Endometrium (tissue), 2 donors: ENCODE results near the gene ATP2C2.
"Not testable (repeated sequence)": the region's sequence is repeated elsewhere in the genome, so short reads cannot be mapped to it uniquely, and the experiment has no call there.

Source experiments
- FAIRE-seq: peaks from 2 replicates; lab custom pipeline; 2012; peaks lifted over from hg19 to GRCh38; lab: Jason Lieb, UNC
- donor health status: control.
- donor health status: control.

ATP2C2 gene, protein sequence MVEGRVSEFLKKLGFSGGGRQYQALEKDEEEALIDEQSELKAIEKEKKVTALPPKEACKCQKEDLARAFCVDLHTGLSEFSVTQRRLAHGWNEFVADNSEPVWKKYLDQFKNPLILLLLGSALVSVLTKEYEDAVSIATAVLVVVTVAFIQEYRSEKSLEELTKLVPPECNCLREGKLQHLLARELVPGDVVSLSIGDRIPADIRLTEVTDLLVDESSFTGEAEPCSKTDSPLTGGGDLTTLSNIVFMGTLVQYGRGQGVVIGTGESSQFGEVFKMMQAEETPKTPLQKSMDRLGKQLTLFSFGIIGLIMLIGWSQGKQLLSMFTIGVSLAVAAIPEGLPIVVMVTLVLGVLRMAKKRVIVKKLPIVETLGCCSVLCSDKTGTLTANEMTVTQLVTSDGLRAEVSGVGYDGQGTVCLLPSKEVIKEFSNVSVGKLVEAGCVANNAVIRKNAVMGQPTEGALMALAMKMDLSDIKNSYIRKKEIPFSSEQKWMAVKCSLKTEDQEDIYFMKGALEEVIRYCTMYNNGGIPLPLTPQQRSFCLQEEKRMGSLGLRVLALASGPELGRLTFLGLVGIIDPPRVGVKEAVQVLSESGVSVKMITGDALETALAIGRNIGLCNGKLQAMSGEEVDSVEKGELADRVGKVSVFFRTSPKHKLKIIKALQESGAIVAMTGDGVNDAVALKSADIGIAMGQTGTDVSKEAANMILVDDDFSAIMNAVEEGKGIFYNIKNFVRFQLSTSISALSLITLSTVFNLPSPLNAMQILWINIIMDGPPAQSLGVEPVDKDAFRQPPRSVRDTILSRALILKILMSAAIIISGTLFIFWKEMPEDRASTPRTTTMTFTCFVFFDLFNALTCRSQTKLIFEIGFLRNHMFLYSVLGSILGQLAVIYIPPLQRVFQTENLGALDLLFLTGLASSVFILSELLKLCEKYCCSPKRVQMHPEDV

DNA sequence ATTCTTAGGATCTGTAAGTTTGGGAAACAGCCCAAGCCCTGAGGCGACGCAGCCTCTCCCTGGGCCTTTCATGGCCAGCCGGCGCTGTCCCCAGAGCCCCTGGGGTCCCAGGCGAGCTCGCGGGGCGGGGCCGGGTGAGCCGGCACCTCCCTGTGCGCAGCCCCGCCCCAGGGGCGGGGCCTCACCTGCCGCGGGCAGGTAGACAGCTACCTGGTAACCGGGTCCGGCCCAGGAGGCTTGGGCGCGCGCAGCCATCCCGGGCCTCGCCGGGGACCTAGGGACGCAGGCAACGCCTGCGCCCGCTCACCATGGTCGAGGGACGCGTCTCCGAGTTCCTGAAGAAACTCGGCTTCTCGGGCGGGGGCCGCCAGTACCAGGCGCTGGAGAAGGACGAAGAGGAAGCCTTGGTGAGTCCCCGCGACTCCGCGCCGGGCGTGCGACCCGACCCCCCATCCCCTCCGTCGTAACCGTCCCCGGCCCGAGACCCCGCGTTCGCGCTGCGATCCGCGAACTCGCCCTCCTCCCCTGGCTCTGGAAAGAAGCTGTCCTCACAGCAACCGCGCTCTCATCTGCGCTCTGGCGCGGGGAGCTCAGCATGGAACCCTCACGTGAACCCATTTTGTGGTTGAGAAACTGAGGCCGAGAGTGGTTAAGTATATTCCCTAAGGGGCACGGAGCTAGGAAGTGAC, at the start of gene ATP2C2:
Gene ATP2C2, plus strand, starts transcription at position 231 of the 689 bp plus-strand sequence. Its CDS starts 78 bp downstream, at position 309.
- no peak for FAIRE-seq

DNA sequence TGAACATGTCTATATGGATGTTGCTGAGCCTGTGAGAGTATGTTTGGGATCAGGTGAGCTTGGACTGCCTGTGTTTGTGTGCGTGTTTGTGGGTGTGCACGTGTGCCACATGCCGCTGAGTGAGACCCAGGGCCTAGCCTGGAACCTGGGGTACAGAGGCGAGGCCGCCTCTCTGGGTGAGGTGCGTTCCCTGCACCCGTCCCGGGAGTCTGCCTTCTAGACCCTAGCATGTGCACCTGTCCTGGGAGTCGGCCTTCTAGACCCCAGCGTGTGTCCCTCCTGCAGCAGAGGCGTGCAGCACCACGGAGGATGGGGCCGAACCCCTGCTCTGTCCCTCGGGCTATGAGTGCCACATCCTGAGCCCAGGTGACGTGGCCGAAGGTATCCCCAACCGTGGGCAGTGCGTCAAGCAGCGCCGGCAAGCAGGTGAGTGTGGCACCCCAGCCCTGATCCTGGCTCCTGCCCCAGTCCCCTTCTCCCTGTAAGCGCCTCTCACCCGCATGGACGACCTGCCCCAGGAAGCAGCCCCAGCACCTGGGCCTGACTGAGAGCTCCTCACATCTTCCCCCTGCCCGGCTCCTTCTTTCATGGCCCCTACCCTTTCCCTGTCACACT, 49.1 kb upstream of the ATP2C2 start:
- FAIRE-seq, result no peak

DNA sequence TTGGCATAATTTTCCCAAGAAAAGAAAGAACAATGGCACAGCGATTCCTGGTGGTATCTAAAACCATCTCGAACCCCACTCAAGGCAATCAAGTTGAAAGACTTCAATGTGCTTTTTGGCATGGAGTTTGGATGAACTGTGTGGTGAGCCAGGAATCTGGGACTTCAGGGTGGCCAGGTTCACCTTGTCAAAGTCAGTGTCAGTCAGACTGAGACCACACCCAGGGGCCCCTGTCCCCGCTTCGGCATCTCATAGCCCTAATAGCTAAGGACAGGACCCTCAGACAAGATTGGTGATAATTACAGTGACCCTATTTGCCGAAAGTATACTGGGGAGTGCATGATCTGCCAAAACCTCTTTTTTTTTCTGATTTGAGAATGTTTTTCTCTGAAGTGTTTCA, 47.8 kb upstream of the ATP2C2 start:
- no peak for FAIRE-seq

DNA sequence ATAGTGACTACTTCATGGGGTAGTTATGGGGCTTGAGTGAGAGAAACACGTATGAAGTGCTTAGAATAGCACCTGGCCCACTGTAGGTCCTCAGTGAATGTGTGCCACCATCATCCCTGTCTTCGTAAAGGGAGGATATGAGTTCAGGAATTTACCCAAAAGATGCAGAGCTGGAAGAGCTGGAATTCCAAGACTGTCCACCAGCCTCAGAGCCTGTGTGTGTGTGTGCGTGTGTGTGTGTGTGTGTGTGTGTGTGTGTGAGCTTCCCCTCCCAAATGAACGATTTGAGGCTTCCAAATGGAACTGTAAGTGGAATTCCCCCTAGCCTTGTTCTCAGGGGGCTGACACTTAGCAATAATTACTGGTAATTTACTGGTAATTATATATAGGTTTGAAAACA, 46.4 kb upstream of the ATP2C2 start:
- no peak for FAIRE-seq

DNA sequence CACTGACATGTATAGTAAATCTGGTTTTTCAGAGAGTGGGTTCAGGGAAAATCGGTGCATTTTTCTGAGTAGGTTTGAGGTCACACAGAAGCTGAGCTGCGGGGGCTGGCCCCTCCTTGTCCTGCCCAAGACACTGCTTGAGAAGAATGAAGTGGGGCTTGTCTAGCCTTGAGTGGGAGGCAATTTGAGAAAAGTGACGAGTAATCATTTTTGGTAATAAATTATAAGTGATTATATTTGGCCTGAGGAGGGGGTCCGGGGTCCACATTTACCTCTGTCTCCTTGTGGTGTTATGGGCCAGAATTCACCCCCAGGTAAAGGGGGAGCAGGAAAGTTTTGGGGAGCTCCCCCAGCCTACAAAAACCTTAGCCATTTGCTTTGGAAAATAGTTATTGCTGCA, 45.6 kb upstream of the ATP2C2 start:
- no peak for FAIRE-seq

DNA sequence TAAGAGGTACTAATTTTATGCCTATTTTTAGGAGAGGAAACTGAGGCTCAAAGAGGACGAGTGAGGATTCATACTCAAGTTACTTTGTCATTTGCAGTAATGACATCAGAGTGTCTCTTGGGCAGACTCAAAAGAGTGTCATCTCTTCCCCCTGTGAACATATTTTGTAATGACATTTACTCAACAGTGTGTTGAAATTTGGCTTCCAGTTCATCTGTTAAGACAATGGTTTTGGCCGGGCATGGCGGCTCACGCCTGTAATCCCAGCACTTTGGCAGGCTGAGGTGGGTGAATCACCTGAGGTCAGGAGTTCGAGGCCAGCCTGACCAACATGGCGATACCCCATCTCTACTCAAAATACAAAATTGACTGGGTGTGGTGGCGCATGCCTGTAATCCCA, 44.7 kb upstream of the ATP2C2 start:
- FAIRE-seq, result no peak

DNA sequence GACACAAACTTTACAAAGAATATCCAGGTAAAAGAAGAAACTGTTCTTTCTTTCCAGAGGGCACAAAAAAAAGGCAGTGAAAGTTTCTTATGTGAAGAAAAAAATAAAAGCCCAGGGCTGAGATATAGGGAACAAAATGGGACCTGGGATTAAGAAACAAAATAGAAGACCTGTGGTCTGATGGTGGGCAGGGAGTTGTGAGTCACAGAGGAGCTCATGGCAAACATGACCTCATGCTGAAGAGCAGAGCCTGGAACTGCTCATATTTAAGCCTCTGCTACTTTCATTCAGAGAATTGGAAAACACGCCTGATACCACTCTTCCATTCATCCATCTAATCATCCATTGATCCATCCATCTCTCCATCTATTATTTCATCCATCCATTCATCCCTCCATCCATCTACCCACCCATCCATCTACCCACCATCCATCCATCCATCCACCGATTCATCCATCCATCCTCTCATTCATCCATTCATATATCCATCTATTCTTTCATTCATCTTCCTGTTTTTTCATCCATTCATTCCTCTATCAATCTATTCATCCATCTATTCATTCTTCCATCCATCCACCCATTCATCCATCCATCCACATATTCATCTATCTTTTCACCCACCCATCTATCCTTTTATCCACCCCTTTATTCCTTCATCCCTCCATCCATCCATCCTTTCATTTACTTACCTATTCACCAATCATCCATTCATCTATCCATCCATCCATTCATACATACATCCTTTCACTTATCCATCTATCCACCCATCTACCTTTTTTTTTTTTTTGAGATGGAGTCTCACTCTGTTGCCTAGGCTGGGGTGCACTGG, 43.7 kb upstream of the ATP2C2 start:
- no peak for FAIRE-seq

DNA sequence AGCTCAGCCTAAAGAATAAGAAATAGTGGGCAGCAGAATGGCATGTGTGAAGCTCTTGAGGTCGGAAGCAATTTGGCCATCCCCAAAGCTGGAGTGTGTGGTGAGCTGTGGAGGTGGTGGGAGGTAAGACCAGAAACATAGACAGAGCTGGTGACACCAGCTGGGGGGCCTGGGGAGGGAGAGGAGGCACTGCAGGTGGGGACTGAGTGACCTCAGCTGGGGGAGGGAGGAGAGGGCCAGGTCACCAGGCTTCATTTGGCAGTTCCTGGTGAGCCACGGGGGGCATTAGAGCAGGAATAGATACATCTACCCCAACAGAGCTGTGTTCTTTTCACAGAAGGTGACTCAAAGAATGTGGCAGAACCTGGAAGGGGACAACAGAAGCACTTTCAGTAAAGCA, 41.8 kb upstream of the ATP2C2 start:
- no peak for FAIRE-seq

DNA sequence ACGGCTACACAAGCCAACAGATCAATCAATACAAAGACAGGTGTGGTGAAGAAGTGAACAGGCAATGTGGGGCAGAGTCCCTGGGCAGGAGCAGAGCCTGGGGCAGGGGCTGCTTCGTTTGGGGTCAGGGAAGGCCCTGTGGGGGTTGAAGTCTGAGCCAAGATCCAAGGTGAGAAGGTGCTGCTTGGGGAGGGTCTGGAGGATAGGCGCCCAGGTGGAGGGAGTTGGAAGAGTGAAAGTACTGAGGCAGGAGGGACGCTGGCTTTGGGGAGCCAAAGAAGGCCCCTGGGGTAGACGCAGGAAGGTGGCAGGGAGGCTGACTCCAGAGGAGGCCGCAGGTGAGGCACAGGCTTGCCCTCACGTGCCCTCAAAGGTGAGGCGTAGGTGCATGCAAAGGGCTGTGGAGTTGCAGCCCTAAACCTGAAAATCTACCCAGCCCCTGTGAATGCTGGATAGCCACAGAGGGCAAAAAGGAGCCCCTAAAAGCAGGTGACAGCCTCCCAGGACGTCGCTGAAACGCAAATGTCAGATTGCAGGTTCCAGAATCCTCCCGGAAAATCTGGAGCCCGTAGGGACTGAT, 40.3 kb upstream of the ATP2C2 start:
- no peak for FAIRE-seq

DNA sequence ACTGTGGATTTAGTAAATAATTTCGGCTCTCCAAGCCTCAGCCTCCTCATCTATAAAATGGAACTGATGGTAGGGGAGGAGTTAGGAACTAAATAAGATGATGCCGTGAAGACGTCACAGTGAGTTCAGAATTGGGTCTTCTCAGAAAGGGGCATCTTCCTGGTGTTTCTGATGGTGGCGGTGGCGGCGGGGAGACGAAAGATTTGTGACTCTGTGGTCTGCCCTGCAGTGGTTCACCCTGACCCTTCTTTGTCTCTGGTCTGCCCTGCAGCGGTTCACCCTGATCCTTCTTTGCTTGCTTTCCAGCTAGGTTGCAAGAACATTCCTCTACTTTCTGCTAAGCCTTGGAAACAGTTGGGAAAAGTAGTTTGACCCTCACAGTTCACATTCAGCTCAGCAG, 39.3 kb upstream of the ATP2C2 start:
- no peak for FAIRE-seq

DNA sequence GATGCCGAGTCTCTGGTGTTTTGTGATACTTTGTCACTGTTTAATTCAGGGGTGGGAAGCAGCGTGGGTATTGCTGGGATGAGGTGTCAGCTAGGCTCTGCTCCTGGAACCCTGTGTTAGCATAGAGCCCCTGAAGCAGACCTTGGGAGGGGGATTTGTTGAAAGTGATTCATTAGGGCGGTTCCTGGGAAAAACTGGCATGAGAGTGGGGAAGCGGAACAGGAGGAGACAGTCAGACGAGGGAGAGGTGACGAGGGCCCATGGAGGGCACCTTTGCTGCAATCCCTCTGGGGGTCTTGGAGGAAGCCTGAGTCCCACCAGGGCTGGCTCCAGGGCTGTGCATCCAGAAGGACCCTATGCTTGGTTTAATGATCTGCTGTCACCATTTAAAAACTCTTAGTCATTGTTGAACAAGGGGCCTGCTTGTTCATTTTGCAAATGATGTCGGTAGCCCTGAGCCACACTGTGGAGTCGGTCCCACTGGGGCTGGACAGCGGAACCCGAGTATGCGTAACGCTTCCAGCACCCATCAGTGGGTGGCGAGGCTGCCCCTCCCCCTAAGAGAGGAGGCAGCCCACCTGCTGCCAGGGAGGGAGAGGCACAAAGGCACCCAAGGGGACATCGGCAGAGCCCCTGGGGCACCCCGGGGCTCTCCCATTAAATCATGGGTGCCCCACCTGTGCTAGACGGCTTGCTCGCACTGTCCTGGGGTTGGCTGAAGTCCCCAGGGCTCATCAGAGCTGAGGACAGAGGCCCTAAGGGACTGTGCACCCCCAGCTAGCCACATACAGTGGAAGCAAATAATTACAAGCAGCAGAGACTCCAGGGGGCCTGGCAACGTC, 38.3 kb upstream of the ATP2C2 start:
- no peak for FAIRE-seq

DNA sequence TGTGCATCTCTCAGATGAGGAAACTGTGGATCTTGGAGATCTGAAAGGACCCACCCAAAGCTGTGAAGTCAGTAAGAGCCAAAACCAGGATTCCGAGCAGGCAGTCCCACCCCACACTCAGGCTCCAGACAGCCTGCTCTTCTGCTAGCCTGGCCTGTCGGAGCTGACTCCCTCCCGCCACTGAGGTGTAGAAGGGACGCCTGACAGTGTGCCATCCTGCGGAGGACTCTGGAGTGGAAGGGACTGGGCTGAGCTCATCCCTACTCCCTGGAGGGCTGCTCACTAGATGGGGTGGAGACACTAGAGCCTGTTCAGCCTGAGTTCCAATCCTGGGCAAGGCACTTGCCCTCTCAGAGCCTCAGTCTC, 37.7 kb upstream of the ATP2C2 start:
- no peak for FAIRE-seq

DNA sequence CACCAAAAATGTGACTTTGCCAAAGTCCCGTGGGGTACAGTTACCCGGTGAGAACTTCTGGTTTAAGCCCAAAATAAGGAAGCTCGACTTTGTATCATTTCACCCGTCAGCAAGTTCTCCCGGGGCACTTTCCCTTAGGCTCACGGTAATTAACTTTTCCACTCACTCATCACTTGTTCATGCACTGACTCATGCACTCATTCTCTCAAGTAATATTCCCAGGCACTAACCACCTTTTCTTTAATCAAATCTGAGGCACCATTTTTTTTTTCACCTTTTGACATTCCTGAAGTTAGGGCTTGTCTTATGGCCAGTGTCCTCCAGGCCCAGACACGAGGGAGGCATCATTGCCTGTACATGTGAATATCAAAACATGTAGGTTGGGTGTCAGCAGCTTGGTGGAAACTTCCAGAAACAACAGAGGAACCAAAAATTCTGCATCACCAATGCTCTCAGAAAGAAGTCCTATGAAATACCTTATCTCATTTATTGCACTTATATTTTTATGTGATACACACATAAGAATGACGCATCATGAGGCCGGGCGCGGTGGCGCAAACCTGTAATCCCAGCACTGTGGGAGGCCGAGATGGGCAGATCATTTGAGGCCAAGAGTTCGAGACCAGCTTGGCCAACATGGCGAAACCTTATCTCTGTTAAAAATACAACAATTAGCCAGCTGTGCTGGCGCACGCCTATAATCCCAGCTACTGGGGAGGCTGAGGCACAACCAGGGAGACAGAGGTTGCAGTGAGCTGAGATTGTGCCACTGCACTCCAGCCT, 36.1 kb upstream of the ATP2C2 start:
- no peak for FAIRE-seq

DNA sequence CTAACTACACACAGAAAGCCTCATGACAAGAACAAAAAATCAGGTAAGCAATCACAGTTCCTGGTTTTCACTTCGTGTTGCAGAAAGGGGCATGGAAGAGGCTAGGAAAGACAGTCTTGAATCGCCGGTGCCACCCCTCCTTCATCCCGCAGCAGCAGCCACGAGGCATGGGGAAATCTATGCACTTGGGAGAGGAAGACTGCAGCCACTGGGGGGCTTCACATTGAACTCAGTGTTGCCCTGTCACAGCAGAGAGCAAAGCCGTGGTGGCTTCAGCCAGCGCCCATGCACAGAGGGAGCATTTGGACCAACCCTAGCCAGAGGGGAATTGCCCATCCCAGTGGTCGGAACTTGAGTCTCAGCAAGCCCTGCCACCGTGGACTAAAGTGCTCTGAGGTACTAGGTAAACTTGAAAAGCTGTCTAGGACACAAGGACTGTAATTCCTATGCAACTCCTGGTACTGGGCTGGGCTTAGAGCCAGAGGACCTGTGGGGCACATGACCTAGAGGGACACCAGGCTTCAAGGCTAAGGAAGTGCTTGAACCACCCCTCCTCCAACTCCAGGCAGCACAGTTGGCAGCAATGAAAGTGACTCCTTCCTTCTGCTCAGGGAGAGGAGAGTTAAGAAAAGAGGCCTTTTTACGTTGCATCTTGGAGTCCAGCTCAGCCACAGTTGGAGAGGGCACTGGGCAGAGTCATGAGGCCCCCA, 35.2 kb upstream of the ATP2C2 start:
- FAIRE-seq, result no peak

DNA sequence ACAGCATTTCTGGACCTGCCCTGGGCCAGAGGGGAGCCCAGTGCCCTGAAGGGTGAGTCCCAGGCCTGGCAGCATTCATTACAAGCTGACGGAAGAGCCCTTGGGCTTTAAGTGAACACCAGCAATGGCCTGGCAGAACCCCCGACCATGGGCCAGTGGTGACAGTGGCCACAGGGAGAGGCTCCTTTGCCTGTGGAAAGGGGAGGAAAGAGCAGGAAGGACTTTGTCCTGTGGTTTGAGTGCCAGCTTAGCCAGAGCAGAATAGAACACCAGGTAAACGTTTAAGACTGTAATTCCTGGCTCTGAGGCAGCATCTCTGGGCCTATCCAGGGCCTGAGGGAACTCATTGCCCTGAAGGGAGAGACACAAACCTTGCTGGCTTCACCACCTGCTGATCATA, 34.3 kb upstream of the ATP2C2 start:
- FAIRE-seq, result no peak

DNA sequence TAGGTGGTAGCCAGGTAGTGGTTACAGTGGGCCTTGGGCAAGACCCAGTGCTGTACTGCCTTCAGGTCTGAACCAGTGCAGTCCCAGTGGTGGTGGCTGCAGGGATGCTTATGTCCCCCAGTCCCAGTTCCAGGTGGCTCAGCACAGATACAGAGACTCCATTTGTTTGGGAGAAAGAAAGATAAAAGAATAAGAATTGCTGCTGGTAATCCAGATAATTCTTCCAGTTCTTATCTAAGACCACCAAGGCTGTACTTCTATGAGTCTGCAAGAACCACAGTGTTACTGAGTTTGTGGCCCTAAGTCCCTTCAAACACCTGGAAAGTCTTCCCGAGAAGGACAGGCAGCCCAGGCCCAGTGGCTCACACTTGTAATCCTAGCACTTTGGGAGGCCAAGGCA, 33.9 kb upstream of the ATP2C2 start:
- no peak for FAIRE-seq

DNA sequence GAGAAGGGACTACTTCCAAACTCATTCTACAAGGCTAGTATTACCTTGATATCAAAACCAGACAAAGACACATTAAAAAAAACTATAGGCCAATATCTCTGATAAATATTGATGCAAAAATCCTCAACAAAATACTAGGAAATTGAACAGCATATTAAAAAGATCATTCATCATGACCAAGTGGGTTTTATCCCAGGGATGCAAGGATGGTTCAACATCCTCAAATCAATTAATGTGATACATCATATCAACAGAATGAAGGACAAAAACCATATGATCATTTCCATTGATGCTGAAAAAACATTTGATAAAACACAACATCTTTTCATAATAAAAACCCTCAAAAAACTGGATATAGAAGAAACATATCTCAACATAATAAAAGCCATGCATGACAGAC, 31.1 kb upstream of the ATP2C2 start:
- not testable (repeated sequence) for FAIRE-seq

DNA sequence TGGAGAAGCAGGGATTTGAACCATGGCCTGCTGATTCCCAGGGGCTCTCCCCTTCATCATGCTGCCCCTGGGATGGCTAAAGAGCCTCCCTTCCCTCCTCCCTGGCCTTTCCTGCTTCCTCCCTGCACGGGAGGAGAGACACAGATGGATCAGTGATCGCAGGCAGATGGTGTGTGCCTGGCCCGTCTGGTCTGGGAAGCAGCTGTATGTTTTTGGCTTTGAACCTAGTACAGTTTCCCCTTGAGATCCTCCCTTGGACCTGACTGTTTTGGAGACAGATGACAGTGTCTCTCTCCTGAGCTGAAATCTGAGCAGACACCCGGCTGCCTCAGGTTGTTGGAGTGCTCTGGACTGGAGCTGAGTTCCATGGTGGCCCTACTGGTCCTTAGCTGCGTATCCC, 29.0 kb upstream of the ATP2C2 start:
- FAIRE-seq, result no peak

DNA sequence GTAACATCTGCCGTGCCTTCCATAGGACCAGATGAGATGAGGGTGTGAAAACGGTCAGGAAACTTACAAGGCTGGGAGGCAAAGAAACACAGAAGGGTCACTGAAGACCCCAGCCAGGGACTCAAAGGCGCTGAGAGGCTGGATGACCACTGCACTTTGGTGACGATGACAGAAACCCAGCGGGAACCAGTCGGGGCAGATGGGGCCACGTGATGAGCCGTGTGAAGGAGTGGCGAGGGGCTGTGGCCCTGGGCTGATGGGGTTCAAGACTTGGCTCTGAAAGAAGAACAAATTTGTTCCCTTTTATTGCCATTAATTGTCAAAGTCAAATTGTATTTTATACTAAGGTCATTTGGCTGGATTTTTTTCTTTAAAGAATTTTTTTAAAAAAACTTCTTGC, 28.6 kb upstream of the ATP2C2 start:
- FAIRE-seq, result no peak
